K562 (cell line): ENCODE measurements around the gene TBC1D2. TPM values are rescaled to one million over a fixed set of nuclear protein-coding genes. Genes with fewer than 3 reads are reported as not detected.

Experiments
- CEBPG ChIP-seq, 3 experiments: fragments of 200-800 bp in 1 of 3; sonication (Bioruptor generic) in 1 of 3; sonication (generic) in 1 of 3; formaldehyde crosslinking in 1 of 3; IDR thresholded peaks in 2 of 3; conservative IDR thresholded peaks in 1 of 3; 2 replicates each; pipeline versions ENCODE4 v1.6.1 to v1.8.0; 2016 to 2022; ENCODE audit warnings: missing compliant biosample characterization in 2 of 3, missing genetic modification characterization in 2 of 3, mild to moderate bottlenecking in 1 of 3, missing genetic modification reagents in 1 of 3
- EGR1 ChIP-seq: fragments of 450-650 bp; conservative IDR thresholded peaks from 2 replicates; pipeline ENCODE4 v1.6.1; 2017; ENCODE audit warnings: mild to moderate bottlenecking
- ELF4 ChIP-seq: fragments of 450-650 bp; formaldehyde crosslinking; IDR thresholded peaks from 2 replicates; pipeline ENCODE4 v1.4.0; 2022; ENCODE audit warnings: missing genetic modification characterization
- ESRRA ChIP-seq: fragments of 450-650 bp; IDR thresholded peaks from 2 replicates; pipeline ENCODE4 v1.6.1; 2014; ENCODE audit warnings: low read depth, mild to moderate bottlenecking, moderate library complexity, borderline replicate concordance
- EWSR1 ChIP-seq: fragments of 450-650 bp; IDR thresholded peaks from 2 replicates; pipeline ENCODE4 v1.6.1; 2018; ENCODE audit warnings: borderline replicate concordance, mild to moderate bottlenecking, low read depth, moderate library complexity; ENCODE audit not compliant: partially characterized antibody
- FOXJ2 ChIP-seq: fragments of 200-800 bp; sonication (Bioruptor generic); IDR thresholded peaks from 2 replicates; pipeline ENCODE4 v1.6.1; 2016; ENCODE audit warnings: missing genetic modification characterization, missing compliant biosample characterization
- GABPA ChIP-seq: fragments of 200-800 bp; sonication (Bioruptor generic); conservative IDR thresholded peaks from 2 replicates; pipeline ENCODE4 v1.6.1; 2016; ENCODE audit warnings: low read depth, missing genetic modification characterization, missing compliant biosample characterization
- HDAC1 ChIP-seq, 2 experiments: fragments of 450-650 bp; IDR thresholded peaks; 2 replicates each; pipeline ENCODE4 v1.6.1; 2016 to 2017; ENCODE audit warnings: inconsistent platforms in 1 of 2, mild to moderate bottlenecking in 1 of 2, moderate library complexity in 1 of 2
- HSF4 ChIP-seq: fragments of 250-450 bp; sonication (Bioruptor Pico); IDR thresholded peaks from 2 replicates; pipeline ENCODE4 v2.1.2; 2022; ENCODE audit warnings: mild to moderate bottlenecking, moderate library complexity, borderline replicate concordance
- KDM2B ChIP-seq: fragments of 250-450 bp; sonication (Bioruptor Pico); IDR thresholded peaks from 2 replicates; pipeline ENCODE4 v1.8.0; 2021; ENCODE audit warnings: mild to moderate bottlenecking, moderate library complexity
- NCOA1 ChIP-seq: fragments of 450-650 bp; IDR thresholded peaks from 2 replicates; pipeline ENCODE4 v1.6.1; 2016; ENCODE audit warnings: low read depth
- PHF21A ChIP-seq: fragments of 450-650 bp; IDR thresholded peaks from 2 replicates; pipeline ENCODE4 v1.6.1; 2017; ENCODE audit warnings: low read depth, borderline replicate concordance
- PTTG1 ChIP-seq: fragments of 450-650 bp; IDR thresholded peaks from 2 replicates; pipeline ENCODE4 v1.6.1; 2016; ENCODE audit warnings: low read depth, mild to moderate bottlenecking, missing genetic modification characterization, missing compliant biosample characterization
- SMAD2 ChIP-seq: fragments of 150-350 bp; IDR thresholded peaks from 2 replicates; pipeline ENCODE4 v1.6.1; 2014; ENCODE audit warnings: low read depth, mild to moderate bottlenecking, low read length
- STAT6 ChIP-seq: sonication (generic); formaldehyde crosslinking; IDR thresholded peaks from 2 replicates; pipeline ENCODE4 v1.8.1; 2023; ENCODE audit warnings: mild to moderate bottlenecking, missing genetic modification reagents
- TEAD2 ChIP-seq: fragments of 450-650 bp; IDR thresholded peaks from 2 replicates; pipeline ENCODE4 v1.6.1; 2016; ENCODE audit warnings: missing genetic modification characterization, control low read depth, missing compliant biosample characterization
- TFAM ChIP-seq: fragments of 250-450 bp; sonication (Bioruptor Pico); conservative IDR thresholded peaks from 2 replicates; pipeline ENCODE4 v1.5.0; 2021; ENCODE audit warnings: mild to moderate bottlenecking, moderate library complexity
- USF1 ChIP-seq: sonication (generic); formaldehyde crosslinking; IDR thresholded peaks from 2 replicates; pipeline ENCODE4 v1.9.0; 2022; ENCODE audit warnings: mild to moderate bottlenecking, missing genetic modification reagents
- ZBTB26 ChIP-seq: fragments of 450-650 bp; formaldehyde crosslinking; IDR thresholded peaks from 2 replicates; pipeline ENCODE4 v1.4.0; 2022; ENCODE audit warnings: missing genetic modification characterization
- ZFP91 ChIP-seq: sonication (generic); formaldehyde crosslinking; IDR thresholded peaks from 2 replicates; pipeline ENCODE4 v1.8.0; 2022; ENCODE audit warnings: mild to moderate bottlenecking, missing genetic modification reagents
- ZNF12 ChIP-seq: sonication (generic); formaldehyde crosslinking; IDR thresholded peaks from 2 replicates; pipeline ENCODE4 v1.4.0; 2020; ENCODE audit warnings: mild to moderate bottlenecking, missing genetic modification reagents
- ZNF24 ChIP-seq: fragments of 450-650 bp; IDR thresholded peaks from 2 replicates; pipeline ENCODE4 v1.6.1; 2016
- polyA plus RNA-seq, 8 experiments: library from polyadenylated mRNA; depleted of rRNA in 4 of 8; stranded (reverse) in 5 of 8; unstranded in 3 of 8; fragments of >200 nt; fragmentation: Nextera tagmentation in 2 of 8; fragmentation: Illumina TruSeq in 1 of 8; extraction: Ambion mirVana in 2 of 8; extraction: Trizol in 1 of 8; gene quantifications; 2 replicates each; pipeline versions ENCODE4 v1.2.1 to v1.2.3, GENCODE V29; 2011 to 2014; ENCODE audit warnings: inconsistent platforms in 1 of 8, missing spikeins in 1 of 8
- total RNA-seq, 7 experiments: library from RNA; depleted of rRNA in 6 of 7; stranded (reverse); fragments of >200 nt in 6 of 7; fragmentation: Illumina TruSeq in 2 of 7; extraction: Trizol in 2 of 7; gene quantifications; 2 replicates each; pipeline versions ENCODE4 v1.2.1 to v1.2.3, GENCODE V29; 2011 to 2021; ENCODE audit warnings: low replicate concordance in 1 of 7

Gene TBC1D2
- total and polyA plus RNA-seq, 9 of the 15 experiments (the other 6 are each of a cell fraction or from before 2014, with no cell fraction given), result 0.10 to 7.0 (median 2.5) TPM

GRCh38 chr9:98191671-98192502 is 63.6 kb downstream of the TBC1D2 start (continued):
- 0 out of 2 replicates have a peak, but pooled peaks have one; percentile 26 for TF ChIP-seq ZNF12 (CRISPR knock-in tag)
- TF ChIP-seq ESRRA, result no peak
- no peak for TF ChIP-seq PHF21A
- TF ChIP-seq STAT6 (CRISPR knock-in tag), result no peak
- TF ChIP-seq TFAM (CRISPR knock-in tag), result no peak
- no peak for TF ChIP-seq ZNF24
- TF ChIP-seq ZFP91 (CRISPR knock-in tag), result no peak
- TF ChIP-seq TEAD2 (tag), result no peak
- TF ChIP-seq USF1 (CRISPR knock-in tag), result no peak
- TF ChIP-seq HSF4 (CRISPR knock-in tag), result no peak
- no peak for TF ChIP-seq ELF4 (CRISPR knock-in tag)
- TF ChIP-seq NCOA1, result no peak
- TF ChIP-seq HDAC1 (IDR thresholded peaks at IDR 0.05), result peak in 1 of 2 experiments; percentile 36; a peak in 2 of 4 replicates
- no peak for TF ChIP-seq KDM2B (CRISPR knock-in tag)
- no peak for TF ChIP-seq CEBPG (CRISPR knock-in tag; IDR thresholded peaks at IDR 0.05)
- no peak for TF ChIP-seq CEBPG (tag; conservative IDR thresholded peaks at IDR 0.05 in 1 of 2, IDR thresholded peaks at IDR 0.05 in 1 of 2)
- TF ChIP-seq ZBTB26 (CRISPR knock-in tag), result no peak
- TF ChIP-seq GABPA (tag), result no peak
- peak; percentile 21; the same call in 1 of the 2 replicates for TF ChIP-seq EGR1
- no peak for TF ChIP-seq EWSR1
- no peak for TF ChIP-seq PTTG1 (tag)
- TF ChIP-seq SMAD2, result no peak
- TF ChIP-seq FOXJ2, result no peak
